ENCODE data around the gene PNMT. TPM values are rescaled to one million over a fixed set of nuclear protein-coding genes. Genes with fewer than 3 reads are reported as not detected.

The PNMT gene
- polyA plus RNA-seq, 3 donors: not detected

DNA sequence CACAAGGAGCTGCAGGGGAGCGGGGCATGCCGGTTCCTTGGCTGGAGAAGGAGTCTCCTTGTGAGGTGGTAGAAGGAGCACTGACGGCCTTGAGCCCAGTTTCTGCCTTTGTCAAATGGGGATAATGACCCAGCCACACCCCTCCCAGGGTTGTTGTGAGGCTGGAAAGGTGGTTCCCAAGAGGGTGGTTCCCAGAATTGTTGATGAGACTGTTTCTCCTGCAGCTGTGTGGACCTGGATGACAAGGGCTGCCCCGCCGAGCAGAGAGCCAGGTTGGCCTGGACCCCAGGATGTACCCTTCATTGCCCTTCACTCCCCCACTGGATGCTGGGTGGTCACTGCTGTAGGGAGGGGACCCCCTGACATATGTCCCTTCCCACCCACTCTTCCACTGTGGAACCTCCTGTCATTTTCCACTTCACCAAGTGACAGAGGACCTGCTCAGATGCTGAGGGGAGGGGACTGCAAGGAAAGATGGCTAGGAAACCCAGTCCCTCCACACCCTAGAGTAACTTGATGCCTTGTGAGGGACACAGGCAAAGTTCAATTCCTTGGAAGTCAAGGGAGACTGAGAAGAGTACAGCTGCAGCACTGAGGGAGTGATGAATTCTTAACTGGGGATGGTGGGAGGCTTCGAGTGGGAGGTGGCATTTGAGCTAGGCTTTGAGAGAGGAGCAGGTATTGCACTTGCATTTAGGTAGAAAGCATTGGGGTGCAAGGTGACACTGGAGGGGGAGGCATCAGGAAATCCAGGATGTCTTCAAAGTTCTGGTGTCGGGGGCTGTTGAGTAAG lies 51.5 kb downstream of the PNMT start:
- Histone ChIP-seq H3K4me2 (replicated peaks; ENCODE audit: extremely low read depth, low read length, poor library complexity, severe bottlenecking) (no peak overlapping the region), H3K79me2 (ENCODE audit: insufficient read depth, low read length) (no peaks in the 10 kb centered on the region), H3K4me1 (ENCODE audit: control insufficient read depth in 1 of 2, insufficient read depth in 2 of 2, low read length in 2 of 2) (peaks cover 0 to 4% of the 10 kb centered on the region in 2 donors), H3K36me3 (replicated peaks in 1 of 2; ENCODE audit: control insufficient read depth in 1 of 2, insufficient read depth in 2 of 2, low read length in 2 of 2) (no peaks in the 10 kb centered on the region), H3K4me3 (replicated peaks in 1 of 3; ENCODE audit: low read depth in 2 of 3, low read length in 3 of 3) (no peak overlapping the region), H3K9ac (ENCODE audit: insufficient read depth, low read length, poor library complexity, severe bottlenecking) (no peak overlapping the region), H2AFZ (ENCODE audit: insufficient read depth, low read depth, low read length, poor library complexity, severe bottlenecking) (no peak overlapping the region), H3K9me3 (replicated peaks in 1 of 2; ENCODE audit: control insufficient read depth in 1 of 2, insufficient read depth in 1 of 2, low read length in 2 of 2) (no peaks in the 10 kb centered on the region), H3K27me3 (ENCODE audit: control insufficient read depth in 2 of 2, insufficient read depth in 2 of 2, low read length in 2 of 2) (no peaks in the 10 kb centered on the region), H4K20me1 (ENCODE audit: insufficient read depth, low read length) (no peaks in the 10 kb centered on the region), H3K27ac (ENCODE audit: low read depth in 1 of 2, low read length in 2 of 2) (no peak overlapping the region)
- Mint-ChIP-seq H3K27me3 (ENCODE audit: low read depth in 3 of 3) (peaks cover 1 to 7% (median 2%) of the 10 kb centered on the region in 3 donors), H3K36me3 (peaks cover 0 to 1% of the 10 kb centered on the region in 2 donors), H3K27ac (no peak overlapping the region), H3K4me3 (no peak overlapping the region), H3K9me3 (peaks cover 0 to 2% (median 0%) of the 10 kb centered on the region in 7 donors), H3K4me1 (peaks cover 2% of the 10 kb centered on the region)
- TF ChIP-seq CTCF (IDR thresholded peaks at IDR 0.05): no peak
- DNase-seq: no peak
- intact Hi-C loops (cut with micrococcal nuclease): no loop called here
- WGBS (ENCODE audit: insufficient coverage): 93% methylated on average over 2 of the region's 7 CpGs

Other genes with a start within 250 kb of the PNMT start
- gene MED1, start 217.2 kb upstream of the PNMT start, polyA plus RNA-seq: 1 to 10 TPM; 5.0 to 9.1 (median 7.6) TPM
- gene CDK12, start 207.0 kb upstream of the PNMT start, polyA plus RNA-seq: 10 to 100 TPM in 1 of 3 donors, 1 to 10 TPM in 1, under 1 TPM in 1; 0.62 to 21.9 (median 1.3) TPM
- not detected for gene NEUROD2, start 60.5 kb upstream of the PNMT start, polyA plus RNA-seq
- gene PPP1R1B, start 41.5 kb upstream of the PNMT start, polyA plus RNA-seq: under 1 TPM in 1 of 3 donors, not detected in 2; 0.05 TPM
- 100 to 1,000 TPM in 1 of 3 donors, 10 to 100 TPM in 2; 35.1 to 114 (median 45.3) TPM for gene STARD3, start 31.3 kb upstream of the PNMT start, polyA plus RNA-seq
- 1 to 10 TPM in 1 of 3 donors, not detected in 2; 1.3 TPM for gene TCAP, start 3.1 kb upstream of the PNMT start, polyA plus RNA-seq
- 10 to 100 TPM in 1 of 3 donors, 1 to 10 TPM in 2; 8.3 to 19.3 (median 9.2) TPM for gene PGAP3, start 19.6 kb downstream of the PNMT start, polyA plus RNA-seq
- gene ERBB2, start 31.6 kb downstream of the PNMT start, polyA plus RNA-seq: under 1 TPM in 2 of 3 donors, not detected in 1; 0.17 to 0.73 TPM
- gene MIEN1, start 62.1 kb downstream of the PNMT start, polyA plus RNA-seq: 100 to 1,000 TPM in 2 of 3 donors, 10 to 100 TPM in 1; 61.7 to 141 (median 124) TPM
- not detected for gene GRB7, start 69.5 kb downstream of the PNMT start, polyA plus RNA-seq
- under 1 TPM; 0.05 to 0.15 (median 0.05) TPM for gene IKZF3, start 195.9 kb downstream of the PNMT start, polyA plus RNA-seq
- gene ZPBP2, start 199.7 kb downstream of the PNMT start, polyA plus RNA-seq: not detected

Data from CD14-positive monocyte (primary cell).